Osteoblast (primary cell): ENCODE measurements around the gene CATSPERE. TPM values are rescaled to one million over a fixed set of nuclear protein-coding genes. Genes with fewer than 3 reads are reported as not detected.
"Not testable (repeated sequence)": the region's sequence is repeated elsewhere in the genome, so short reads cannot be mapped to it uniquely, and the experiment has no call there.

Experiments used
- DNase-seq: peaks from one replicate; pipeline ENCODE4 v3.0.0; 2011; ENCODE audit warnings: low spot score, mixed read lengths; ENCODE audit not compliant: insufficient read length; ENCODE audit errors: missing footprints
- H2AFZ ChIP-seq: 2 replicates; pipeline ENCODE4 v1.6.0; 2011; ENCODE audit warnings: mild to moderate bottlenecking, low read length
- H3K27ac ChIP-seq: 2 replicates; pipeline ENCODE4 v1.5.1; 2011; ENCODE audit warnings: mild to moderate bottlenecking, low read depth, low read length, moderate library complexity
- H3K27me3 ChIP-seq: 2 replicates; pipeline ENCODE4 v1.6.0; 2012; ENCODE audit warnings: mild to moderate bottlenecking, control low read depth, inconsistent platforms, low read length, moderate library complexity; ENCODE audit not compliant: insufficient read depth
- H3K36me3 ChIP-seq: 2 replicates; pipeline ENCODE4 v1.5.1; 2011; ENCODE audit warnings: mild to moderate bottlenecking, low read length, control low read depth, moderate library complexity; ENCODE audit not compliant: insufficient read depth
- H3K4me1 ChIP-seq: 2 replicates; pipeline ENCODE4 v1.5.1; 2011; ENCODE audit warnings: mild to moderate bottlenecking, low read length, control low read depth, moderate library complexity; ENCODE audit not compliant: insufficient read depth
- H3K4me2 ChIP-seq: 2 replicates; pipeline ENCODE4 v1.6.0; 2011; ENCODE audit warnings: mild to moderate bottlenecking, low read length; ENCODE audit not compliant: insufficient read depth
- H3K4me3 ChIP-seq: fragments of 200-600 bp; sonication (generic); 3 replicates; pipeline ENCODE4 v1.5.1; 2012; ENCODE audit warnings: mild to moderate bottlenecking, low read length, inconsistent platforms; ENCODE audit not compliant: insufficient read depth
- H3K79me2 ChIP-seq: 2 replicates; pipeline ENCODE4 v1.6.0; 2012; ENCODE audit warnings: mild to moderate bottlenecking, low read length, control low read depth, inconsistent platforms; ENCODE audit not compliant: insufficient read depth
- H3K9me3 ChIP-seq: 2 replicates; pipeline ENCODE4 v1.5.1; 2011; ENCODE audit warnings: low read depth, low read length, control low read depth
- H4K20me1 ChIP-seq: 2 replicates; pipeline ENCODE4 v1.6.0; 2012; ENCODE audit warnings: mild to moderate bottlenecking, low read length, control low read depth; ENCODE audit not compliant: insufficient read depth
- CTCF ChIP-seq: IDR thresholded peaks from 2 replicates; pipeline ENCODE4 v1.5.1; 2011; ENCODE audit warnings: mild to moderate bottlenecking, low read depth, low read length, moderate library complexity; ENCODE audit errors: extremely low read depth
- total RNA-seq: library from RNA; depleted of rRNA; stranded (reverse); fragments of >200 nt; gene quantifications from 2 replicates; pipeline ENCODE4 v1.2.3, GENCODE V29; 2012

CATSPERE gene
- total RNA-seq, 1 donor: 1.4 TPM

GRCh38 chr1:244557565-244557964, 96.5 kb downstream of the CATSPERE start:
- no peaks in the 10 kb centered on the region for H3K36me3 ChIP-seq
- no peak for TF ChIP-seq CTCF
- H3K4me2 ChIP-seq: no peak overlapping the region
- DNase-seq: no peak
- H3K27me3 ChIP-seq: no peaks in the 10 kb centered on the region
- H3K27ac ChIP-seq: no peak overlapping the region
- no peaks in the 10 kb centered on the region for H3K79me2 ChIP-seq
- H3K4me3 ChIP-seq: no peak overlapping the region
- H2AFZ ChIP-seq: no peak overlapping the region
- no peaks in the 10 kb centered on the region for H3K4me1 ChIP-seq
- H3K9me3 ChIP-seq: no peaks in the 10 kb centered on the region
- no peaks in the 10 kb centered on the region for H4K20me1 ChIP-seq

GRCh38 chr1:244559561-244559960, 98.5 kb downstream of the CATSPERE start:
- no peaks in the 10 kb centered on the region for H3K27me3 ChIP-seq
- no peaks in the 10 kb centered on the region for H3K36me3 ChIP-seq
- H3K4me1 ChIP-seq: no peaks in the 10 kb centered on the region
- no peak overlapping the region for H2AFZ ChIP-seq
- no peak for DNase-seq
- H3K4me3 ChIP-seq: no peak overlapping the region
- no peaks in the 10 kb centered on the region for H3K79me2 ChIP-seq
- no peak overlapping the region for H3K27ac ChIP-seq
- no peak for TF ChIP-seq CTCF
- no peak overlapping the region for H3K4me2 ChIP-seq
- H4K20me1 ChIP-seq: no peaks in the 10 kb centered on the region
- H3K9me3 ChIP-seq: no peaks in the 10 kb centered on the region

GRCh38 chr1:244562877-244563276, 101.8 kb downstream of the CATSPERE start:
- H3K27me3 ChIP-seq, H2AFZ ChIP-seq, H3K27ac ChIP-seq, DNase-seq, H3K36me3 ChIP-seq, H3K9me3 ChIP-seq, H3K79me2 ChIP-seq, H4K20me1 ChIP-seq, H3K4me1 ChIP-seq, H3K4me2 ChIP-seq, H3K4me3 ChIP-seq: not testable (repeated sequence)

GRCh38 chr1:244573768-244574167, 112.7 kb downstream of the CATSPERE start:
- Histone ChIP-seq H2AFZ (no peak overlapping the region), H4K20me1 (no peaks in the 10 kb centered on the region), H3K4me3 (no peak overlapping the region), H3K79me2 (no peaks in the 10 kb centered on the region), H3K27ac (no peak overlapping the region), H3K36me3 (no peaks in the 10 kb centered on the region), H3K27me3 (no peaks in the 10 kb centered on the region), H3K9me3 (peaks cover 13% of the 10 kb centered on the region), H3K4me2 (no peak overlapping the region), H3K4me1 (no peaks in the 10 kb centered on the region)
- TF ChIP-seq CTCF: no peak
- no peak for DNase-seq
